Osteocyte (in vitro differentiated cells): Measurements from ENCODE around the gene GPRIN2. TPM values are rescaled to one million over a fixed set of nuclear protein-coding genes. Genes with fewer than 3 reads are reported as not detected.
"Not testable (repeated sequence)": the region's sequence is repeated elsewhere in the genome, so short reads cannot be mapped to it uniquely, and the experiment has no call there.

ENCODE experiments used
- DNase-seq: peaks from one replicate; pipeline ENCODE4 v3.0.0; 2021; ENCODE audit warnings: mixed read lengths; ENCODE audit not compliant: unreplicated experiment; ENCODE audit errors: extremely low spot score
- H3K27ac Mint-ChIP-seq: one replicate; pipeline ENCODE4 v1.8.0; 2021; ENCODE audit warnings: mild to moderate bottlenecking, mixed read lengths; ENCODE audit not compliant: unreplicated experiment
- H3K27me3 Mint-ChIP-seq: one replicate; pipeline ENCODE4 v1.8.0; 2021; ENCODE audit warnings: mixed read lengths; ENCODE audit not compliant: unreplicated experiment
- H3K36me3 Mint-ChIP-seq: one replicate; pipeline ENCODE4 v1.8.0; 2021; ENCODE audit warnings: mixed read lengths; ENCODE audit not compliant: unreplicated experiment
- H3K4me1 Mint-ChIP-seq: one replicate; pipeline ENCODE4 v1.8.0; 2021; ENCODE audit warnings: mixed read lengths; ENCODE audit not compliant: unreplicated experiment
- H3K4me3 Mint-ChIP-seq: one replicate; pipeline ENCODE4 v1.8.0; 2021; ENCODE audit warnings: mild to moderate bottlenecking, moderate library complexity, mixed read lengths; ENCODE audit not compliant: unreplicated experiment
- H3K9me3 Mint-ChIP-seq: one replicate; pipeline ENCODE4 v1.8.0; 2021; ENCODE audit warnings: mixed read lengths; ENCODE audit not compliant: unreplicated experiment
- CTCF ChIP-seq: fragments of 200-600 bp; sonication (generic); IDR thresholded peaks from 2 replicates; pipeline ENCODE4 v1.5.0; 2021; ENCODE audit warnings: antibody characterized with exemption, mild to moderate bottlenecking, moderate library complexity
- long read RNA-seq: library from polyadenylated mRNA; unstranded; transcript quantifications from one replicate; pipeline ENCODE4 v2.0.0, GENCODE V29; 2021
- total RNA-seq: library from RNA; stranded (reverse); gene quantifications from 2 replicates; pipeline ENCODE4 v1.2.1, GENCODE V29; 2021

Gene GPRIN2
- 2.5 and 3.4 TPM in 2 replicates for total RNA-seq
- long read RNA-seq: 0 reads

GRCh38 chr10:46556515-46557318 lies at the start of gene GPRIN2:
Gene GPRIN2, minus strand, starts transcription at chr10:46556658. Its CDS starts 5,922 bp downstream, at chr10:46550736.
- Mint-ChIP-seq H3K4me3 (peak within 1 kb of the TSS; percentile 75), H3K27ac (peak within 1 kb of the TSS; percentile 40)
- peak; percentile 87 for DNase-seq

GRCh38 chr10:46600516-46600915 lies 44.1 kb upstream of the GPRIN2 start:
- H3K4me3 Mint-ChIP-seq, H3K36me3 Mint-ChIP-seq, H3K4me1 Mint-ChIP-seq, H3K27me3 Mint-ChIP-seq, H3K27ac Mint-ChIP-seq, DNase-seq, H3K9me3 Mint-ChIP-seq: not testable (repeated sequence)

More at GRCh38 chr10:46556515-46557318, at the start of gene GPRIN2:
- Mint-ChIP-seq H3K9me3 (no peaks in the 10 kb centered on the region), H3K27me3 (peaks cover 2% of the 10 kb centered on the region), H3K36me3 (no peaks in the 10 kb centered on the region), H3K4me1 (peaks cover 12% of the 10 kb centered on the region)
- no peak for TF ChIP-seq CTCF

GRCh38 chr10:46597616-46598246 lies 41.3 kb upstream of the GPRIN2 start:
- not testable (repeated sequence) for H3K36me3 Mint-ChIP-seq, H3K9me3 Mint-ChIP-seq, H3K27ac Mint-ChIP-seq, DNase-seq, H3K4me1 Mint-ChIP-seq, H3K27me3 Mint-ChIP-seq
- TF ChIP-seq CTCF: peak; percentile 40
- H3K4me3 Mint-ChIP-seq: peak overlapping the region; percentile 69

GRCh38 chr10:46596570-46596969 lies 40.1 kb upstream of the GPRIN2 start:
- not testable (repeated sequence) for H3K27me3 Mint-ChIP-seq, H3K4me1 Mint-ChIP-seq, H3K9me3 Mint-ChIP-seq, DNase-seq, H3K36me3 Mint-ChIP-seq
- peak overlapping the region; percentile 63 for H3K4me3 Mint-ChIP-seq
- H3K27ac Mint-ChIP-seq: peak overlapping the region; percentile 59

- peak overlapping the region; percentile 85 for H3K27ac Mint-ChIP-seq
- not testable (repeated sequence) for DNase-seq, H3K27me3 Mint-ChIP-seq, H3K9me3 Mint-ChIP-seq, H3K4me1 Mint-ChIP-seq, H3K4me3 Mint-ChIP-seq, H3K36me3 Mint-ChIP-seq
Observed at GRCh38 chr10:46594453-46595063, 38.1 kb upstream of the GPRIN2 start.

GRCh38 chr10:46593307-46593706 lies 36.8 kb upstream of the GPRIN2 start:
- H3K9me3 Mint-ChIP-seq, DNase-seq, H3K36me3 Mint-ChIP-seq, H3K27me3 Mint-ChIP-seq, H3K27ac Mint-ChIP-seq, H3K4me1 Mint-ChIP-seq, H3K4me3 Mint-ChIP-seq: not testable (repeated sequence)

GRCh38 chr10:46591053-46591452 lies 34.6 kb upstream of the GPRIN2 start:
- not testable (repeated sequence) for H3K4me3 Mint-ChIP-seq, H3K27me3 Mint-ChIP-seq, H3K9me3 Mint-ChIP-seq, H3K27ac Mint-ChIP-seq, DNase-seq, H3K4me1 Mint-ChIP-seq, H3K36me3 Mint-ChIP-seq

- H3K27me3 Mint-ChIP-seq, DNase-seq, H3K36me3 Mint-ChIP-seq, H3K4me3 Mint-ChIP-seq, H3K9me3 Mint-ChIP-seq, H3K27ac Mint-ChIP-seq, H3K4me1 Mint-ChIP-seq: not testable (repeated sequence)
Observed at GRCh38 chr10:46589589-46589988, 33.1 kb upstream of the GPRIN2 start.

GRCh38 chr10:46588221-46588620 lies 31.8 kb upstream of the GPRIN2 start:
- H3K36me3 Mint-ChIP-seq, H3K9me3 Mint-ChIP-seq, H3K27me3 Mint-ChIP-seq, DNase-seq, H3K4me3 Mint-ChIP-seq, H3K4me1 Mint-ChIP-seq, H3K27ac Mint-ChIP-seq: not testable (repeated sequence)

GRCh38 chr10:46587546-46587945 lies 31.1 kb upstream of the GPRIN2 start:
- H3K27me3 Mint-ChIP-seq, H3K4me1 Mint-ChIP-seq, H3K9me3 Mint-ChIP-seq, H3K36me3 Mint-ChIP-seq, DNase-seq, H3K4me3 Mint-ChIP-seq, H3K27ac Mint-ChIP-seq: not testable (repeated sequence)
